ENCODE measurements around the gene LAMC3. TPM values are rescaled to one million over a fixed set of nuclear protein-coding genes. Genes with fewer than 3 reads are reported as not detected.

LAMC3 gene
- total and polyA plus RNA-seq, 2 donors from 2014 or later: 13.4 to 13.8 TPM

DNA sequence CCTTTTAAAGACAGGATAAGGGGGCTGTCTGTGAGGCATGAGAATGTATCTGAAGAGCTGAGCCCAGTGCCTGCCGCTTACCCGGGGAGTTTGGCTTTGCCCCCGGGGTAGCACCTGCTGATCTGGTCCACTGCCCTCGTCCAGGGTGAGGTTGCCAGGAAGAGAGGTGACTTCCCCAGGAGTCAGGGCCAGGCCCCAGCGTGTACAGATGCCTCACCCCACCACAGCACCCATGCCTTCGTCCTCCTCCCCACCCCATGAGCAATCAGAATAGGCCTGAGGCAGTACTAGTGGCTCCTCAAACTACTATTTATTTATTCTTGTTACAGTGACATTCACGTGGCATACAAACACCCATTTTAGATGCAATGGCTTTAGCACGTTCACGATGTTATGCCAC lies 71.6 kb downstream of the LAMC3 start:
- intact Hi-C loops (cut with DNase I): no loop called here
- Histone ChIP-seq H3K27me3 (ENCODE audit: control insufficient read depth, insufficient read depth, low read length) (no peaks in the 10 kb centered on the region), H3K36me3 (ENCODE audit: control insufficient read depth in 2 of 3, insufficient read depth in 3 of 3, low read length in 3 of 3) (no peaks in the 10 kb centered on the region), H3K4me3 (ENCODE audit: low read length in 3 of 3) (no peak overlapping the region), H3K27ac (ENCODE audit: low read depth in 2 of 2, low read length in 2 of 2) (no peak overlapping the region), H3K4me1 (ENCODE audit: control insufficient read depth in 2 of 3, insufficient read depth in 2 of 3, low read depth in 1 of 3, low read length in 3 of 3) (no peaks in the 10 kb centered on the region), H3K9ac (ENCODE audit: low read length in 3 of 3) (no peak overlapping the region), H3K9me3 (ENCODE audit: control insufficient read depth in 2 of 3, insufficient read depth in 1 of 3, low read length in 3 of 3) (no peaks in the 10 kb centered on the region)
- TF ChIP-seq, protein P1, sequence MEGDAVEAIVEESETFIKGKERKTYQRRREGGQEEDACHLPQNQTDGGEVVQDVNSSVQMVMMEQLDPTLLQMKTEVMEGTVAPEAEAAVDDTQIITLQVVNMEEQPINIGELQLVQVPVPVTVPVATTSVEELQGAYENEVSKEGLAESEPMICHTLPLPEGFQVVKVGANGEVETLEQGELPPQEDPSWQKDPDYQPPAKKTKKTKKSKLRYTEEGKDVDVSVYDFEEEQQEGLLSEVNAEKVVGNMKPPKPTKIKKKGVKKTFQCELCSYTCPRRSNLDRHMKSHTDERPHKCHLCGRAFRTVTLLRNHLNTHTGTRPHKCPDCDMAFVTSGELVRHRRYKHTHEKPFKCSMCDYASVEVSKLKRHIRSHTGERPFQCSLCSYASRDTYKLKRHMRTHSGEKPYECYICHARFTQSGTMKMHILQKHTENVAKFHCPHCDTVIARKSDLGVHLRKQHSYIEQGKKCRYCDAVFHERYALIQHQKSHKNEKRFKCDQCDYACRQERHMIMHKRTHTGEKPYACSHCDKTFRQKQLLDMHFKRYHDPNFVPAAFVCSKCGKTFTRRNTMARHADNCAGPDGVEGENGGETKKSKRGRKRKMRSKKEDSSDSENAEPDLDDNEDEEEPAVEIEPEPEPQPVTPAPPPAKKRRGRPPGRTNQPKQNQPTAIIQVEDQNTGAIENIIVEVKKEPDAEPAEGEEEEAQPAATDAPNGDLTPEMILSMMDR (IDR thresholded peaks at IDR 0.05; ENCODE audit: borderline replicate concordance, extremely low read depth, insufficient read depth): no peak
- DNase-seq (peak in 1 of 5 donors; percentile 83), FAIRE-seq (no peak)

DNA sequence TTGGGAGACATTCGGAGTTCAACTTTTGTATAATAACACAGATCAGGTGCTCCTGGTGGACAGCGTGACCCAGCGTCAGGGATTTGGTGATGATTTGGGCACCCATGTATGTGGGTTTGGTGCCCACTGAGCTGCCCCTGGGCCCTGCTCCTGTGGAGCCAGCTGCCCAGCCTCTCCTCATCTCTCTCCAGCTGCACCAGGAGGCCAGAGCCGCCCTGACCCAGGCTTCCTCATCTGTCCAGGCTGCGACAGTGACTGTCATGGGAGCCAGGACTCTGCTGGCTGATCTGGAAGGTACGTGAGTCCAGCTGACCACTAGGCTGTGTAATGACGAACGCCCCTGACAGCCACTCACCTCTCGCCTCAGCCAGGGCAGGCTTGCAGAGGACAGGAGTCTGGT lies 72.9 kb downstream of the LAMC3 start:
- no peaks in the 10 kb centered on the region for H3K27me3 ChIP-seq (ENCODE audit: control insufficient read depth, insufficient read depth, low read length)
- DNase-seq (no peak), FAIRE-seq (no peak)
- H3K4me1 ChIP-seq (ENCODE audit: control insufficient read depth in 2 of 3, insufficient read depth in 2 of 3, low read depth in 1 of 3, low read length in 3 of 3): no peaks in the 10 kb centered on the region
- TF ChIP-seq, protein P1 (IDR thresholded peaks at IDR 0.05; ENCODE audit: borderline replicate concordance, extremely low read depth, insufficient read depth): no peak
- no peaks in the 10 kb centered on the region for H3K9me3 ChIP-seq (ENCODE audit: control insufficient read depth in 2 of 3, insufficient read depth in 1 of 3, low read length in 3 of 3)
- no peak overlapping the region for H3K9ac ChIP-seq (ENCODE audit: low read length in 3 of 3)
- H3K36me3 ChIP-seq (ENCODE audit: control insufficient read depth in 2 of 3, insufficient read depth in 3 of 3, low read length in 3 of 3): no peaks in the 10 kb centered on the region
- H3K4me3 ChIP-seq (ENCODE audit: low read length in 3 of 3): no peak overlapping the region
- intact Hi-C loops (cut with DNase I): no loop called here
- H3K27ac ChIP-seq (ENCODE audit: low read depth in 2 of 2, low read length in 2 of 2): no peak overlapping the region

DNA sequence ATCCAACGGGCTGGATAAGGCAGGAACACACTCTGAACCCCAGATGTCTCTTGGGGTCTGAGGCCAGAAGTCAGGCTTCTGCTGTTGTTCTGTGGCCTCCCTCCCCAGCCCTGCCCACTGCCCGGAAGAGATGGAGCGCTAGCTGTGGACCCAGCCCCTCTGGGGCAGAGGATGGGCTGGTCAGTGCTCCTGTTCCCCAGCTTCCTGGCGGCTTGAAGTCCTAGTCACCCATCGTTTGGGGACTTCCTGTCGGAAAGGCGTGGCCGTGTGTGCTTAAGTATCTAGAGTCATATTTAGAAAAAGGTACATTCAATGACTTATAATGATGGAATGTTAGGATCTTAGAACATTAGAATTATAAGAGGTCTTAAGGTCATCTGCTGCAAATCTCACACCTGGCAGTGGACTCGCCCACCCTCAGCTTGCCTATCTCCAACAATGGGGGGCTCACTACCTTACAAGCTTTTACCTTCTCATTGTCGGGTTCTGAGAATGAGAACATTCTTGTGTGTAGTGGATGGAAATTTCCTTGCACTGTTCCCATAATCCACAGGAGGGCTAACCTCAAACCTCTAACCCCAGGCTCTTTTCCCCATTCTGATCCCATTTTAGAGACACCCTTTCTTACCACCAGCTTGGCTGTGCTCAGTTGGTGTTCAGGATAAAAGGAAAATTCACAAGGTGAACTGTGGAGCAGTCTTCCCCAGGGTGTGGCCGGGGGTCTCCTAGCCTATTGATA lies 74.0 kb downstream of the LAMC3 start:
- no peaks in the 10 kb centered on the region for H3K27me3 ChIP-seq (ENCODE audit: control insufficient read depth, insufficient read depth, low read length)
- H3K9me3 ChIP-seq (ENCODE audit: control insufficient read depth in 2 of 3, insufficient read depth in 1 of 3, low read length in 3 of 3): no peaks in the 10 kb centered on the region
- DNase-seq (no peak), FAIRE-seq (no peak)
- H3K4me3 ChIP-seq (ENCODE audit: low read length in 3 of 3): no peak overlapping the region
- TF ChIP-seq, protein P1 (IDR thresholded peaks at IDR 0.05; ENCODE audit: borderline replicate concordance, extremely low read depth, insufficient read depth): no peak
- H3K27ac ChIP-seq (ENCODE audit: low read depth in 2 of 2, low read length in 2 of 2): no peak overlapping the region
- no peaks in the 10 kb centered on the region for H3K4me1 ChIP-seq (ENCODE audit: control insufficient read depth in 2 of 3, insufficient read depth in 2 of 3, low read depth in 1 of 3, low read length in 3 of 3)
- intact Hi-C loops (cut with DNase I): no loop called here
- H3K36me3 ChIP-seq (ENCODE audit: control insufficient read depth in 2 of 3, insufficient read depth in 3 of 3, low read length in 3 of 3): no peaks in the 10 kb centered on the region
- H3K9ac ChIP-seq (ENCODE audit: low read length in 3 of 3): no peak overlapping the region

All from kidney (tissue), 14 donors.